Breast epithelium (tissue), 4 donors: ENCODE measurements around the gene ZNF823. TPM values are rescaled to one million over a fixed set of nuclear protein-coding genes. Genes with fewer than 3 reads are reported as not detected.

Experiments used
- DNase-seq, 2 donors: peaks; one replicate each; pipeline ENCODE4 v3.0.0-alpha.2; 2019; ENCODE audit warnings: low spot score in 2 of 2
- H3K27ac ChIP-seq, 2 donors: fragments of 200-600 bp; sonication (generic) in 1 of 2; one replicate each; pipeline ENCODE4 v1.5.1; 2016 to 2019; ENCODE audit warnings: mild to moderate bottlenecking in 1 of 2
- H3K27me3 ChIP-seq, 2 donors: fragments of 200-600 bp; sonication (generic) in 1 of 2; one replicate each; pipeline versions ENCODE4 v1.5.1 to v1.6.0; 2017 to 2019; ENCODE audit warnings: control low read depth in 1 of 2, mild to moderate bottlenecking in 1 of 2
- H3K36me3 ChIP-seq: fragments of 200-600 bp; one replicate; pipeline ENCODE4 v1.5.1; 2019
- H3K4me1 ChIP-seq, 2 donors: fragments of 200-600 bp; sonication (generic); one replicate each; pipeline ENCODE4 v1.5.1; 2016 to 2019; ENCODE audit warnings: control low read depth in 1 of 2
- H3K4me3 ChIP-seq, 3 donors: fragments of 200-600 bp; sonication (generic); 1 replicate in 2 of 3; 2 replicates in 1 of 3; pipeline ENCODE4 v1.5.1; 2016 to 2019; ENCODE audit warnings: mild to moderate bottlenecking in 3 of 3, moderate library complexity in 2 of 3
- H3K9me3 ChIP-seq, 2 donors: fragments of 200-600 bp; sonication (generic) in 1 of 2; one replicate each; pipeline ENCODE4 v1.5.1; 2016 to 2019; ENCODE audit warnings: control low read depth in 1 of 2
- POLR2A ChIP-seq: fragments of 450-650 bp; IDR thresholded peaks from one replicate; pipeline ENCODE4 v1.6.1; 2016; ENCODE audit warnings: antibody characterized with exemption, mild to moderate bottlenecking, moderate library complexity
- POLR2AphosphoS5 ChIP-seq, 3 donors: sonication (generic); formaldehyde crosslinking; IDR thresholded peaks; one replicate each; pipeline ENCODE4 v1.6.1; 2017; ENCODE audit warnings: antibody characterized with exemption in 3 of 3
- intact Hi-C: fragments of 100-400 bp; cut with DNase I; formaldehyde crosslinking; loops from one replicate; pipeline ENCODE4 v1.15.1; 2023; ENCODE audit warnings: low total_unique reads
- total RNA-seq, 3 donors: library from RNA; depleted of rRNA; stranded (reverse); fragments of >200 nt; gene quantifications; one replicate each; pipeline ENCODE4 v1.1.0, GENCODE V29; 2016
- TF ChIP-seq, protein P1 (sequence below), 3 donors: fragments of 450-650 bp; IDR thresholded peaks; one replicate each; pipeline ENCODE4 v1.5.1; 2016 to 2017; ENCODE audit warnings: antibody characterized with exemption in 3 of 3, mild to moderate bottlenecking in 3 of 3, moderate library complexity in 3 of 3

ZNF823 gene
- total RNA-seq, 3 donors from 2014 or later: 10.4 to 20.9 (median 13.1) TPM

DNA sequence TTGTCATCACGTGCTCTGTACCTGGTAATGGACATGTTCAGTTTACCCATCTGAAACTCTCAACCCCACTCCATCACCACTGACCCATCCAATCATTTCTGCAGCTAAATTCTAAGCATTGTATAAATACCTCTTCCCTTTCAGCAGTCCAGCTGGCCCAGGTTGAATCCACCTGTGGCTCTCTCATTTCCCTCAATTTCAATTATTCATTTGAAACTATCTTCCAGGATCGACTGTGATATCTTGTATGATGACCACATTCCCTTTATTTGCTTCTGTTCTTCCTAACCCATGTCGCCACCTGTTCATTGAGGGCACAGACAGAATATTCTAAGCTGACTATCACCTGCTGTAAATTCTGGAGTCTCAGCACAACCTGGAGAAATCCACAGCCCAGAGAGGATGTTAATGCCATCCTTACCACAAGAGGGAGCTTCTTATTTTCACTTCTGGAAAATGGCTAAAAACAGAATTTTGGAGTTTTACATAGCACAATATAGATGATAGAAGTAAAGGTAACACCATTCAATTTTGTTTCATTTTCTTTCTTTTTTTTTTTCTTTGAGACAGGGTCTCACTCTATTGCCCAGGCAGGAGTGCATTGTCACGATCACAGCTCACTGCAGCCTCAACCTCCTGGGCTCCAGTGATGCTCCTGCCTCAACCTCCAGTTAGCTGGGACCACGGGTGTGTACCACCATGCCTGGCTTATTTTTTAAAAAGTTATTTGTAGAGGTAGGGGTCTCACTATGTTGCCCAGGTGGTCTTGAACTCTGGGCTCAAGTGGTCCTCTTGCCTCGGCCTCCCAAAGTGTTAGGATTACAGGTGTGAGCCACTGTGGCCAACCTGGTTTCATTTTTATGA lies 38.6 kb downstream of the ZNF823 start:
- H3K27me3 ChIP-seq: no peaks in the 10 kb centered on the region
- no peaks in the 10 kb centered on the region for H3K9me3 ChIP-seq
- H3K4me3 ChIP-seq: no peak overlapping the region
- H3K36me3 ChIP-seq: no peaks in the 10 kb centered on the region
- TF ChIP-seq, protein P1, sequence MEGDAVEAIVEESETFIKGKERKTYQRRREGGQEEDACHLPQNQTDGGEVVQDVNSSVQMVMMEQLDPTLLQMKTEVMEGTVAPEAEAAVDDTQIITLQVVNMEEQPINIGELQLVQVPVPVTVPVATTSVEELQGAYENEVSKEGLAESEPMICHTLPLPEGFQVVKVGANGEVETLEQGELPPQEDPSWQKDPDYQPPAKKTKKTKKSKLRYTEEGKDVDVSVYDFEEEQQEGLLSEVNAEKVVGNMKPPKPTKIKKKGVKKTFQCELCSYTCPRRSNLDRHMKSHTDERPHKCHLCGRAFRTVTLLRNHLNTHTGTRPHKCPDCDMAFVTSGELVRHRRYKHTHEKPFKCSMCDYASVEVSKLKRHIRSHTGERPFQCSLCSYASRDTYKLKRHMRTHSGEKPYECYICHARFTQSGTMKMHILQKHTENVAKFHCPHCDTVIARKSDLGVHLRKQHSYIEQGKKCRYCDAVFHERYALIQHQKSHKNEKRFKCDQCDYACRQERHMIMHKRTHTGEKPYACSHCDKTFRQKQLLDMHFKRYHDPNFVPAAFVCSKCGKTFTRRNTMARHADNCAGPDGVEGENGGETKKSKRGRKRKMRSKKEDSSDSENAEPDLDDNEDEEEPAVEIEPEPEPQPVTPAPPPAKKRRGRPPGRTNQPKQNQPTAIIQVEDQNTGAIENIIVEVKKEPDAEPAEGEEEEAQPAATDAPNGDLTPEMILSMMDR (IDR thresholded peaks at IDR 0.05): peak; percentile 41 to 74 (median 57)
- TF ChIP-seq POLR2AphosphoS5 (IDR thresholded peaks at IDR 0.05): no peak
- intact Hi-C loops: no loop called here
- DNase-seq: no peak
- H3K27ac ChIP-seq: no peak overlapping the region
- no peaks in the 10 kb centered on the region for H3K4me1 ChIP-seq

DNA sequence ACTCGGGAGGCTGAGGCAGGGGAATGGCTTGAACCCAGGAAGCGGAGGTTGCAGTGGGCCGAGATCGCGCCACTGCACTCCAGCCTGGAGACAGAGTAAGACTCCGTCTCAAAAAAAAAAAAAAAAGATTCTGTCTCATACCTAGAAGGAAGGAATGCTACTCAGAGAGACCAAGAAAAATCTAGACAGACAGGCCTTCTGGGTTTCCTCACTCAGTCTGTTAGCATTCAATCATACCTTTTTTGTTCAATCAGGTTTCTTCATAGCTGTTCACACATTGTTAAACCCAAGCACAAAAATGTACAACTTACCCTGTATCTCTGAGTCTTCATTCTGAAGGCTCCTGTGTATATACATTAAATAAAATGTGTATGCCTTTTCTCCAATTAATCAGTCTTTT lies 40.5 kb downstream of the ZNF823 start:
- Histone ChIP-seq H3K36me3 (no peaks in the 10 kb centered on the region), H3K4me3 (no peak overlapping the region), H3K27me3 (no peaks in the 10 kb centered on the region), H3K4me1 (peaks cover 0 to 7% of the 10 kb centered on the region in 2 donors), H3K9me3 (no peaks in the 10 kb centered on the region), H3K27ac (no peak overlapping the region)
- intact Hi-C loops: no loop called here
- DNase-seq: no peak
- TF ChIP-seq, protein P1 (IDR thresholded peaks at IDR 0.05): no peak
- TF ChIP-seq POLR2AphosphoS5 (IDR thresholded peaks at IDR 0.05) (no peak), POLR2A (no peak)

DNA sequence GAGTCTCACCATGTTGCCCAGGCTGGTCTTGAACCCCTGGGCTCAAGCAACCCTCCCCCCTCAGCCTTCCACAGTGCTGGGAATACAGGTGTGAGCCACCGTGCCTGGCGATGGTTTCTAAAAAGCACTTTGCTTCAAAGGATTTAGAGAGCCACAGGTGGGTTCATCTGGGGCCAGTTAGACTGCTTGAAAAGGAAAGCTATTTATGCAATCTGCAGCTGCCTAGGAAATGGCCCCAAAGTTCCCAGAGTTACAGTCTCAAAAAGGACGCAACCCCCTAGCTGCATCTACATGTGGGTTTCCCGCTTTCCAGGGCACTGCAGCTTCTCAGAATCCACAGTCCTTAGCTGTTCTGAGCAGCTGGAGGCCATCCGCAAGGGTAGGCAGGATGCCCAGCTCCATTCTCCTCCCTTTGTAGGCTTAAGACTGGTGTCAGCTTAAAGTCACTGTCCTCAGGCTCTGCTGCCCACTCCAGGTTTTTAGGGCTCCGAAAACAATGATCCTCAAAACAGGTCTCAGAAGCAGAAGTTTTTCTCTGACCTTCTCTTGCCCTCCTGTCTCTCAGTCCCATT lies 41.4 kb downstream of the ZNF823 start:
- intact Hi-C loops: no loop called here
- TF ChIP-seq POLR2AphosphoS5 (IDR thresholded peaks at IDR 0.05): no peak
- TF ChIP-seq POLR2A: no peak
- TF ChIP-seq, protein P1 (IDR thresholded peaks at IDR 0.05): no peak
- no peak for DNase-seq
- no peak overlapping the region for H3K27ac ChIP-seq
- H3K27me3 ChIP-seq: no peaks in the 10 kb centered on the region
- no peaks in the 10 kb centered on the region for H3K9me3 ChIP-seq
- H3K36me3 ChIP-seq: no peaks in the 10 kb centered on the region
- H3K4me1 ChIP-seq: peaks cover 0 to 7% of the 10 kb centered on the region in 2 donors
- no peak overlapping the region for H3K4me3 ChIP-seq

DNA sequence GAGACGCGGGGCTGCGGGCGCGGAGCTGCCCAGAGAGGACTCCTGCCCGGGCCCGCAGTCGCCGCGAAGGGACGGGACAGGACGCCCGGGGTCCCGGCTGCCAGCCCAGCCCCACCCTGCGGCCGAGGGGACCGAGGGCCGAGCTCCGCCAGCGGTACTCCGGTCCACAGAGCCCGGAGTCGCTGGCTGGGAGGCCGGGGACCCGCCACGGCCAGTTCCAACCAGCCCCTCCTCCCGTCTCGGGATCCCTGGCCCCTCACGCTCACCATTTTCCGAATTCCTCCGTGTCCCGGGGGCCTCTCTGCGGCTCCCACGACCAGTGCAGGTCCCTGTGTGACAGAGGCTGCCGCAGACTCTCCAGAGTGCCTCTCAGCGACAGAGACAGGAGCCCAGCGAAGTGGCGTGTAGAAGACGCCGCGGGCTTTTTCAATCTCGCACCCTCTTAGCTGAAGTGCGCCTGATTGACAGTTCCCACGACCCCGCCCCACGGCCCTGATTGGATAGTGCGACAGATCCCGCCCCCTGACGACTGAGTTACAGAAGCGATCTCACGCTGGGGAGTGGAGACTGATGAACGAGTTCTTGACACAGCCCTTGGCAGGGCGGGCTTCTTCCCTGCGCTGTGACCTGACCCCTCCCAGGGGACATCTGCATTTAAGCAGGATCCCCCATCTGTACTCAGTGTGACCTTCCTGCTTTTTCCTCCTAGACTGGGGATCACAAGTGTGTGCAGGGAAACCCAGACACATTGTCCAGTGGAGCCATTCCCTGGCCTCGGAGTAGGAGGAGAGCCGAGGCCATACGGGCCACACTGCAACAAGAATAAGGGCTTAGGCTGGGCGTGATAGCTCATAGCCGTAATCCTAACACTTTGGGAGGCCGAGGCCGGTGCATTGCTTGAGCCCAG lies 44.0 kb downstream of the ZNF823 start:
- Histone ChIP-seq H3K4me1 (peaks cover 0 to 7% of the 10 kb centered on the region in 2 donors), H3K27ac (peak overlapping the region; percentile 79 to 84), H3K9me3 (no peaks in the 10 kb centered on the region), H3K36me3 (no peaks in the 10 kb centered on the region), H3K27me3 (no peaks in the 10 kb centered on the region), H3K4me3 (peak overlapping the region; percentile 72 to 86 (median 79))
- peak in 1 of 3 donors; percentile 33 for TF ChIP-seq POLR2AphosphoS5 (IDR thresholded peaks at IDR 0.05)
- TF ChIP-seq, protein P1 (IDR thresholded peaks at IDR 0.05): no peak
- no peak for TF ChIP-seq POLR2A
- DNase-seq: peak; percentile 94 to 98
- intact Hi-C loops: no loop called here
